ENCODE data around the gene MYO18A. TPM values are rescaled to one million over a fixed set of nuclear protein-coding genes. Genes with fewer than 3 reads are reported as not detected.
A peak's percentile ranks its signal among the peaks of the same experiment; 100 is the strongest.

Gene MYO18A
- total RNA-seq, 1 donor, result 39.8 TPM

GRCh38 chr17:29181226-29181625 lies 1.0 kb upstream of the MYO18A start:
- Histone ChIP-seq H3K27ac (ENCODE audit: low read depth, low read length) (no peak overlapping the region), H3K4me2 (ENCODE audit: insufficient read depth, low read length) (no peak overlapping the region), H3K79me2 (ENCODE audit: insufficient read depth, low read length) (peaks cover 23% of the 10 kb centered on the region), H3K27me3 (ENCODE audit: insufficient read depth, low read length) (no peaks in the 10 kb centered on the region), H3K4me3 (ENCODE audit: insufficient read depth, low read length) (no peak overlapping the region), H2AFZ (ENCODE audit: low read length) (peak overlapping the region; percentile 100), H4K20me1 (ENCODE audit: insufficient read depth, low read length) (peaks cover 8% of the 10 kb centered on the region), H3K9me3 (ENCODE audit: low read depth, low read length) (no peaks in the 10 kb centered on the region), H3K4me1 (ENCODE audit: insufficient read depth, low read length) (peaks cover 27% of the 10 kb centered on the region), H3K36me3 (ENCODE audit: insufficient read depth, low read length) (no peaks in the 10 kb centered on the region)
- no peak for TF ChIP-seq CTCF (IDR thresholded peaks at IDR 0.05; ENCODE audit: extremely low read depth, low read depth, low read length)
- peak; percentile 76 for DNase-seq (ENCODE audit: insufficient read length, low spot score, missing footprints)

GRCh38 chr17:29180788-29181160 lies 576 bp upstream of the MYO18A start:
- H3K9me3 ChIP-seq (ENCODE audit: low read depth, low read length), result no peaks in the 10 kb centered on the region
- H3K4me3 ChIP-seq (ENCODE audit: insufficient read depth, low read length), result peak overlapping the region; percentile 73
- peak overlapping the region; percentile 100 for H2AFZ ChIP-seq (ENCODE audit: low read length)
- peak overlapping the region; percentile 23 for H3K27ac ChIP-seq (ENCODE audit: low read depth, low read length)
- peaks cover 30% of the 10 kb centered on the region for H3K4me1 ChIP-seq (ENCODE audit: insufficient read depth, low read length)
- no peaks in the 10 kb centered on the region for H3K36me3 ChIP-seq (ENCODE audit: insufficient read depth, low read length)
- no peaks in the 10 kb centered on the region for H3K27me3 ChIP-seq (ENCODE audit: insufficient read depth, low read length)
- peak; percentile 76 for DNase-seq (ENCODE audit: insufficient read length, low spot score, missing footprints)
- no peak for TF ChIP-seq CTCF (IDR thresholded peaks at IDR 0.05; ENCODE audit: extremely low read depth, low read depth, low read length)
- peaks cover 8% of the 10 kb centered on the region for H4K20me1 ChIP-seq (ENCODE audit: insufficient read depth, low read length)
- peaks cover 23% of the 10 kb centered on the region for H3K79me2 ChIP-seq (ENCODE audit: insufficient read depth, low read length)
- peak overlapping the region; percentile 89 for H3K4me2 ChIP-seq (ENCODE audit: insufficient read depth, low read length)

GRCh38 chr17:29179232-29180033 lies 765 bp downstream of the MYO18A start:
- H3K9me3 ChIP-seq (ENCODE audit: low read depth, low read length), result no peaks in the 10 kb centered on the region
- peak; percentile 87 for DNase-seq (ENCODE audit: insufficient read length, low spot score, missing footprints)
- no peaks in the 10 kb centered on the region for H3K27me3 ChIP-seq (ENCODE audit: insufficient read depth, low read length)
- H3K4me1 ChIP-seq (ENCODE audit: insufficient read depth, low read length), result peaks cover 30% of the 10 kb centered on the region
- H3K4me3 ChIP-seq (ENCODE audit: insufficient read depth, low read length), result peak overlapping the region; percentile 73
- peak overlapping the region; percentile 84 for H2AFZ ChIP-seq (ENCODE audit: low read length)
- peak overlapping the region; percentile 88 for H3K4me2 ChIP-seq (ENCODE audit: insufficient read depth, low read length)
- no peak for TF ChIP-seq CTCF (IDR thresholded peaks at IDR 0.05; ENCODE audit: extremely low read depth, low read depth, low read length)
- peaks cover 8% of the 10 kb centered on the region for H4K20me1 ChIP-seq (ENCODE audit: insufficient read depth, low read length)
- H3K79me2 ChIP-seq (ENCODE audit: insufficient read depth, low read length), result peaks cover 23% of the 10 kb centered on the region
- no peak overlapping the region for H3K27ac ChIP-seq (ENCODE audit: low read depth, low read length)
- H3K36me3 ChIP-seq (ENCODE audit: insufficient read depth, low read length), result no peaks in the 10 kb centered on the region

- Histone ChIP-seq H3K4me1 (ENCODE audit: insufficient read depth, low read length) (peaks cover 30% of the 10 kb centered on the region), H3K4me3 (ENCODE audit: insufficient read depth, low read length) (no peak overlapping the region), H3K9me3 (ENCODE audit: low read depth, low read length) (no peaks in the 10 kb centered on the region), H4K20me1 (ENCODE audit: insufficient read depth, low read length) (peaks cover 8% of the 10 kb centered on the region), H3K27ac (ENCODE audit: low read depth, low read length) (no peak overlapping the region), H3K36me3 (ENCODE audit: insufficient read depth, low read length) (no peaks in the 10 kb centered on the region), H2AFZ (ENCODE audit: low read length) (no peak overlapping the region), H3K79me2 (ENCODE audit: insufficient read depth, low read length) (peaks cover 23% of the 10 kb centered on the region), H3K27me3 (ENCODE audit: insufficient read depth, low read length) (no peaks in the 10 kb centered on the region), H3K4me2 (ENCODE audit: insufficient read depth, low read length) (peak overlapping the region; percentile 88)
- no peak for TF ChIP-seq CTCF (IDR thresholded peaks at IDR 0.05; ENCODE audit: extremely low read depth, low read depth, low read length)
- DNase-seq (ENCODE audit: insufficient read length, low spot score, missing footprints), result peak; percentile 84
Measured at GRCh38 chr17:29178750-29179231, 1.4 kb downstream of the MYO18A start.

All from osteoblast (primary cell).